ENCODE data around the gene OR56A3. TPM values are rescaled to one million over a fixed set of nuclear protein-coding genes. Genes with fewer than 3 reads are reported as not detected.

The OR56A3 gene
- total RNA-seq, 3 donors from 2014 or later, result not detected

DNA sequence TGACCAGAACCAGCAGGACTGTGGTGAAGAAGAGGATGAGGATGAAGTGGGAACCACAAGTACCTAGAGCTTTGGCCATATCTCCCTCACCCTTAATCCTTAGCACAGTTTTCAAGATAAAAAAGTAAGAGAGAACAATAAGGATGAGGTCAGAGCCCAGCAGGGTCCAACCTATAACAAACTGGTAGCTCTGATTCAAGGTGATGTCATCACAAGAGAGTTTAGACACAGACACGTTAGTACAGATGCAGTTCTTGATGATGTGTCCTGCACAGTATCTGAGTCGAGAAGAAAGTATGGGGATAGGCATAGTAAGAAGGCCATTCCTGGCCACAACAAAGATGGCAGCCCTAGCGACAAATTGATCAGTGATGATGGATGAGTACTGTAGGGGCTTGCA lies 25.7 kb downstream of the OR56A3 start:
- no peak overlapping the region for H3K4me3 ChIP-seq
- H3K36me3 ChIP-seq, result no peaks in the 10 kb centered on the region
- H3K4me1 ChIP-seq, result no peaks in the 10 kb centered on the region
- no peaks in the 10 kb centered on the region for H3K27me3 ChIP-seq
- TF ChIP-seq POLR2AphosphoS5 (IDR thresholded peaks at IDR 0.05), result no peak
- no peak for TF ChIP-seq POLR2A (IDR thresholded peaks at IDR 0.05)
- TF ChIP-seq, protein P1, sequence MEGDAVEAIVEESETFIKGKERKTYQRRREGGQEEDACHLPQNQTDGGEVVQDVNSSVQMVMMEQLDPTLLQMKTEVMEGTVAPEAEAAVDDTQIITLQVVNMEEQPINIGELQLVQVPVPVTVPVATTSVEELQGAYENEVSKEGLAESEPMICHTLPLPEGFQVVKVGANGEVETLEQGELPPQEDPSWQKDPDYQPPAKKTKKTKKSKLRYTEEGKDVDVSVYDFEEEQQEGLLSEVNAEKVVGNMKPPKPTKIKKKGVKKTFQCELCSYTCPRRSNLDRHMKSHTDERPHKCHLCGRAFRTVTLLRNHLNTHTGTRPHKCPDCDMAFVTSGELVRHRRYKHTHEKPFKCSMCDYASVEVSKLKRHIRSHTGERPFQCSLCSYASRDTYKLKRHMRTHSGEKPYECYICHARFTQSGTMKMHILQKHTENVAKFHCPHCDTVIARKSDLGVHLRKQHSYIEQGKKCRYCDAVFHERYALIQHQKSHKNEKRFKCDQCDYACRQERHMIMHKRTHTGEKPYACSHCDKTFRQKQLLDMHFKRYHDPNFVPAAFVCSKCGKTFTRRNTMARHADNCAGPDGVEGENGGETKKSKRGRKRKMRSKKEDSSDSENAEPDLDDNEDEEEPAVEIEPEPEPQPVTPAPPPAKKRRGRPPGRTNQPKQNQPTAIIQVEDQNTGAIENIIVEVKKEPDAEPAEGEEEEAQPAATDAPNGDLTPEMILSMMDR (IDR thresholded peaks at IDR 0.05), result no peak
- no peak overlapping the region for H3K27ac ChIP-seq
- intact Hi-C loops (cut with DNase I; ENCODE audit: low total_unique reads), result loop anchor here (1.0 kb wide), 1 partner anchor 7 kb away; no protein-coding TSS in a partner anchor
- DNase-seq (ENCODE audit: low spot score in 2 of 2), result no peak
- peaks cover 6 to 25% of the 10 kb centered on the region in 2 donors for H3K9me3 ChIP-seq

DNA sequence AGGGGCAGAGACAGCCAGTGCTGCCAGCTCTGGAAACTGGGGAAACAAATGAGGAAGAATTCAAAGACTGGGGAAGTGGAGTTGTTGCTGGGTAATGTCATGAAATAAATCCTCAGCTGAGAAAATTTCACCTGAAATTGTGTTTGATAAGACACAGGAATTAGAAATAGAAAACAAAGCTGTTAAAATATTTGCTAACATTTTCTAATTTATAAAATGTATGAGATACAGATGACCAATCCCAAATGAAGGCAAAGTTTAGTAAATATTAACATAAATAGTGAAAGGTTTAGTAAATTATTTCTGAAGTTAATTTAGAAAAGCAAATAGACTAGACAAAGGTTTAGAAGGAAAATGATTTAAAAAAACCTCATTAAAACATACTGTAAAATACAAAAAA lies 26.3 kb downstream of the OR56A3 start, which contains the start of gene OR56A5:
TSS of gene OR56A5 (minus strand) at position 101 of the 400 bp plus-strand sequence. CDS start at position 101, 0 bp downstream.
- Histone ChIP-seq H3K27me3 (no peaks in the 10 kb centered on the region), H3K4me3 (no peak within 1 kb of the TSS), H3K27ac (no peak within 1 kb of the TSS), H3K36me3 (no peaks in the 10 kb centered on the region), H3K9me3 (peaks cover 1 to 18% of the 10 kb centered on the region in 2 donors), H3K4me1 (no peaks in the 10 kb centered on the region)
- no peak for DNase-seq (ENCODE audit: low spot score in 2 of 2)
- intact Hi-C loops (cut with DNase I; ENCODE audit: low total_unique reads), result loop anchor here (1.0 kb wide), 1 partner anchor 8 kb away; no protein-coding TSS in a partner anchor
- TF ChIP-seq POLR2A (IDR thresholded peaks at IDR 0.05) (no peak), POLR2AphosphoS5 (IDR thresholded peaks at IDR 0.05) (no peak)
- TF ChIP-seq, protein P1 (IDR thresholded peaks at IDR 0.05), result no peak

DNA sequence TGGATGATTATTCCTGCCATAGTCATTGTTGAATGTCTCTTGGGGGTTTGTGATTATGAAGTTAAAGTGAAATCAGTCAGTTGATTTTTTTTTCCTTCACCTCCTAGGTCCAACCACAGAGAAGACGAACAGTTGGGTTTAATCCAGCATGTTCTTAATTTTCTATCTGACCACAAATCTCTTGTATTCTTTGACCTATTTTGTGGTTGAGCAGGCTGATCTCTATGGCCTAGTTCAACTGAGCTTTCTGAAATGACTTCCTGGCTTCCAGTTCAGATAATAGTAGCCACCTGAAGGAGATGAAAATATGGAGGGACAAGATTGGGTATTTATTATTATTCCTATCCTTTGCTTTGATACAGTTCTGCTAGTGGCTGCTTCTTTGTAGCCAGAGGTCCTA lies 31.5 kb downstream of the OR56A3 start:
- no peak overlapping the region for H3K27ac ChIP-seq
- H3K9me3 ChIP-seq, result no peaks in the 10 kb centered on the region
- H3K4me3 ChIP-seq, result no peak overlapping the region
- no peak for DNase-seq (ENCODE audit: low spot score in 2 of 2)
- H3K27me3 ChIP-seq, result no peaks in the 10 kb centered on the region
- no peaks in the 10 kb centered on the region for H3K36me3 ChIP-seq
- TF ChIP-seq, protein P1 (IDR thresholded peaks at IDR 0.05), result no peak
- TF ChIP-seq POLR2AphosphoS5 (IDR thresholded peaks at IDR 0.05) (no peak), POLR2A (IDR thresholded peaks at IDR 0.05) (no peak)
- intact Hi-C loops (cut with DNase I; ENCODE audit: low total_unique reads), result loop anchor here (10.0 kb wide), 1 partner anchor 1001 kb away; no protein-coding TSS in a partner anchor
- H3K4me1 ChIP-seq, result no peaks in the 10 kb centered on the region

- Histone ChIP-seq H3K4me3 (no peak overlapping the region), H3K4me1 (no peaks in the 10 kb centered on the region), H3K27me3 (no peaks in the 10 kb centered on the region), H3K9me3 (peaks cover 0 to 6% of the 10 kb centered on the region in 2 donors), H3K36me3 (no peaks in the 10 kb centered on the region), H3K27ac (no peak overlapping the region)
- no peak for DNase-seq (ENCODE audit: low spot score in 2 of 2)
- intact Hi-C loops (cut with DNase I; ENCODE audit: low total_unique reads), result no loop called here
- TF ChIP-seq POLR2AphosphoS5 (IDR thresholded peaks at IDR 0.05) (no peak), POLR2A (IDR thresholded peaks at IDR 0.05) (no peak)
- TF ChIP-seq, protein P1 (IDR thresholded peaks at IDR 0.05), result no peak
Measured at GRCh38 chr11:5983443-5983842, 41.4 kb downstream of the OR56A3 start.

DNA sequence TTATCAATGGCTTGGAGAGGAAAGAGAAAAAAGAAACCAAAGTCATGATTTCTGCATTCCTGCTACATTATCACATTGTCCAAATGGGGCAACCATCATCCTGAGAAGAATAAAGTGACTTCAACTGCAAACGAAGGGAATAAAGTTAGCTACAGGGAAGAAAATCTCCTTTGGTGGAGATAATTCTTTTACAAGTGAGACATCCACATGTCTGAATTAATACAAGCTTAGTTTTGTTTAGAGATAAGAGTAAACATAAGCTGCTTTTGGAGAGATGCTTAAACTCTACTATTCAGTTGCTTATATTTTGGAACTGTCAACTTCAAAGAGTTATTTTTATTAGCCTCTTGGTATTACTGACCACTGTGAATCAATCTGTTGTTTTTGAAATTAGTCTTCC lies 44.8 kb downstream of the OR56A3 start, which contains the start of gene OR52L1:
TSS of gene OR52L1 (minus strand) at position 101 of the 400 bp plus-strand sequence. CDS start at position 46, 55 bp downstream.
- Histone ChIP-seq H3K36me3 (no peaks in the 10 kb centered on the region), H3K27ac (no peak within 1 kb of the TSS), H3K9me3 (no peaks in the 10 kb centered on the region), H3K27me3 (peaks cover 0 to 4% of the 10 kb centered on the region in 2 donors), H3K4me1 (no peaks in the 10 kb centered on the region), H3K4me3 (no peak within 1 kb of the TSS)
- TF ChIP-seq POLR2A (IDR thresholded peaks at IDR 0.05), result no peak
- TF ChIP-seq, protein P1 (IDR thresholded peaks at IDR 0.05), result no peak
- no peak for TF ChIP-seq POLR2AphosphoS5 (IDR thresholded peaks at IDR 0.05)
- intact Hi-C loops (cut with DNase I; ENCODE audit: low total_unique reads), result no loop called here
- no peak for DNase-seq (ENCODE audit: low spot score in 2 of 2)
